Mononuclear cell (primary cell): ENCODE results near the gene ANXA4. TPM values are rescaled to one million over a fixed set of nuclear protein-coding genes. Genes with fewer than 3 reads are reported as not detected.
"Not testable (repeated sequence)": the region's sequence is repeated elsewhere in the genome, so short reads cannot be mapped to it uniquely, and the experiment has no call there.

Source experiments
- H3K27me3 ChIP-seq: 2 replicates; pipeline ENCODE4 v1.6.0; 2011; ENCODE audit warnings: low read length, control low read depth; ENCODE audit not compliant: insufficient read depth
- H3K4me1 ChIP-seq: 2 replicates; pipeline ENCODE4 v1.5.1; 2011; ENCODE audit warnings: mild to moderate bottlenecking, low read length, control low read depth; ENCODE audit not compliant: insufficient read depth
- H3K4me3 ChIP-seq: 2 replicates; pipeline ENCODE4 v1.5.1; 2011; ENCODE audit warnings: mild to moderate bottlenecking, low read length, moderate library complexity
- H3K9me3 ChIP-seq: 2 replicates; pipeline ENCODE4 v1.5.1; 2011; ENCODE audit warnings: low read depth, mild to moderate bottlenecking, control low read depth, low read length
- total RNA-seq: library from RNA; depleted of rRNA; stranded (reverse); fragments of >200 nt; gene quantifications from one replicate; pipeline ENCODE4 v1.2.3, GENCODE V29; 2012

ANXA4 gene
- total RNA-seq, 1 donor: 6.0 TPM

GRCh38 chr2:69733342-69734034, 8.4 kb upstream of the ANXA4 start:
- H3K27me3 ChIP-seq: no peaks in the 10 kb centered on the region
- peaks cover 17% of the 10 kb centered on the region for H3K4me1 ChIP-seq
- H3K9me3 ChIP-seq: no peaks in the 10 kb centered on the region
- H3K4me3 ChIP-seq: no peak overlapping the region

- H3K9me3 ChIP-seq: no peaks in the 10 kb centered on the region
- H3K27me3 ChIP-seq: no peaks in the 10 kb centered on the region
- peaks cover 17% of the 10 kb centered on the region for H3K4me1 ChIP-seq
- H3K4me3 ChIP-seq: no peak overlapping the region
These were observed 7.8 kb upstream of the ANXA4 start for GRCh38 chr2:69734035-69734611.

GRCh38 chr2:69734854-69735544, 6.9 kb upstream of the ANXA4 start:
- H3K27me3 ChIP-seq: no peaks in the 10 kb centered on the region
- no peaks in the 10 kb centered on the region for H3K9me3 ChIP-seq
- H3K4me1 ChIP-seq: peaks cover 17% of the 10 kb centered on the region
- H3K4me3 ChIP-seq: no peak overlapping the region

- Histone ChIP-seq H3K27me3 (no peaks in the 10 kb centered on the region), H3K4me1 (peaks cover 18% of the 10 kb centered on the region), H3K9me3 (no peaks in the 10 kb centered on the region), H3K4me3 (no peak overlapping the region)
These were observed 6.2 kb upstream of the ANXA4 start for GRCh38 chr2:69735686-69736085.

GRCh38 chr2:69738149-69738548, 3.8 kb upstream of the ANXA4 start:
- not testable (repeated sequence) for H3K27me3 ChIP-seq, H3K9me3 ChIP-seq, H3K4me3 ChIP-seq
- H3K4me1 ChIP-seq: peaks cover 28% of the 10 kb centered on the region

GRCh38 chr2:69740502-69740951, 1.4 kb upstream of the ANXA4 start:
- no peak overlapping the region for H3K4me3 ChIP-seq
- H3K9me3 ChIP-seq: no peaks in the 10 kb centered on the region
- H3K27me3 ChIP-seq: no peaks in the 10 kb centered on the region
- H3K4me1 ChIP-seq: peaks cover 47% of the 10 kb centered on the region

GRCh38 chr2:69741229-69741574, 732 bp upstream of the ANXA4 start:
- peak overlapping the region; percentile 77 for H3K4me3 ChIP-seq

GRCh38 chr2:69742322-69742952, 503 bp downstream of the ANXA4 start:
- H3K4me1 ChIP-seq: peaks cover 48% of the 10 kb centered on the region
- no peaks in the 10 kb centered on the region for H3K27me3 ChIP-seq
- H3K9me3 ChIP-seq: no peaks in the 10 kb centered on the region
- peak overlapping the region; percentile 77 for H3K4me3 ChIP-seq

More at GRCh38 chr2:69741229-69741574, 732 bp upstream of the ANXA4 start:
- H3K9me3 ChIP-seq: no peaks in the 10 kb centered on the region
- H3K27me3 ChIP-seq: no peaks in the 10 kb centered on the region
- peaks cover 48% of the 10 kb centered on the region for H3K4me1 ChIP-seq

- Histone ChIP-seq H3K4me3 (no peak overlapping the region), H3K4me1 (peaks cover 48% of the 10 kb centered on the region), H3K9me3 (no peaks in the 10 kb centered on the region), H3K27me3 (no peaks in the 10 kb centered on the region)
These were observed 1.9 kb downstream of the ANXA4 start for GRCh38 chr2:69743847-69744264.

GRCh38 chr2:69744456-69744855, 2.5 kb downstream of the ANXA4 start:
- Histone ChIP-seq H3K4me1 (peaks cover 48% of the 10 kb centered on the region), H3K9me3 (no peaks in the 10 kb centered on the region), H3K27me3 (no peaks in the 10 kb centered on the region), H3K4me3 (no peak overlapping the region)

- Histone ChIP-seq H3K4me3 (no peak overlapping the region), H3K9me3 (no peaks in the 10 kb centered on the region), H3K4me1 (peaks cover 48% of the 10 kb centered on the region), H3K27me3 (no peaks in the 10 kb centered on the region)
These were observed 3.1 kb downstream of the ANXA4 start for GRCh38 chr2:69745035-69745434.

- peaks cover 36% of the 10 kb centered on the region for H3K4me1 ChIP-seq
- no peak overlapping the region for H3K4me3 ChIP-seq
- H3K9me3 ChIP-seq: no peaks in the 10 kb centered on the region
- H3K27me3 ChIP-seq: no peaks in the 10 kb centered on the region
These were observed 8.3 kb downstream of the ANXA4 start for GRCh38 chr2:69750246-69750645.

- no peak overlapping the region for H3K4me3 ChIP-seq
- H3K27me3 ChIP-seq: no peaks in the 10 kb centered on the region
- H3K4me1 ChIP-seq: peaks cover 43% of the 10 kb centered on the region
- H3K9me3 ChIP-seq: no peaks in the 10 kb centered on the region
These were observed 11.9 kb downstream of the ANXA4 start for GRCh38 chr2:69753659-69754363.

GRCh38 chr2:69754633-69755032, 12.7 kb downstream of the ANXA4 start:
- no peak overlapping the region for H3K4me3 ChIP-seq
- peaks cover 43% of the 10 kb centered on the region for H3K4me1 ChIP-seq
- no peaks in the 10 kb centered on the region for H3K9me3 ChIP-seq
- H3K27me3 ChIP-seq: no peaks in the 10 kb centered on the region
